ENCODE results near the gene MICA.

- TF ChIP-seq, protein P1, sequence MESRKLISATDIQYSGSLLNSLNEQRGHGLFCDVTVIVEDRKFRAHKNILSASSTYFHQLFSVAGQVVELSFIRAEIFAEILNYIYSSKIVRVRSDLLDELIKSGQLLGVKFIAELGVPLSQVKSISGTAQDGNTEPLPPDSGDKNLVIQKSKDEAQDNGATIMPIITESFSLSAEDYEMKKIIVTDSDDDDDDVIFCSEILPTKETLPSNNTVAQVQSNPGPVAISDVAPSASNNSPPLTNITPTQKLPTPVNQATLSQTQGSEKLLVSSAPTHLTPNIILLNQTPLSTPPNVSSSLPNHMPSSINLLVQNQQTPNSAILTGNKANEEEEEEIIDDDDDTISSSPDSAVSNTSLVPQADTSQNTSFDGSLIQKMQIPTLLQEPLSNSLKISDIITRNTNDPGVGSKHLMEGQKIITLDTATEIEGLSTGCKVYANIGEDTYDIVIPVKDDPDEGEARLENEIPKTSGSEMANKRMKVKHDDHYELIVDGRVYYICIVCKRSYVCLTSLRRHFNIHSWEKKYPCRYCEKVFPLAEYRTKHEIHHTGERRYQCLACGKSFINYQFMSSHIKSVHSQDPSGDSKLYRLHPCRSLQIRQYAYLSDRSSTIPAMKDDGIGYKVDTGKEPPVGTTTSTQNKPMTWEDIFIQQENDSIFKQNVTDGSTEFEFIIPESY (IDR thresholded peaks at IDR 0.05), result no peak
- TF ChIP-seq, protein P2, sequence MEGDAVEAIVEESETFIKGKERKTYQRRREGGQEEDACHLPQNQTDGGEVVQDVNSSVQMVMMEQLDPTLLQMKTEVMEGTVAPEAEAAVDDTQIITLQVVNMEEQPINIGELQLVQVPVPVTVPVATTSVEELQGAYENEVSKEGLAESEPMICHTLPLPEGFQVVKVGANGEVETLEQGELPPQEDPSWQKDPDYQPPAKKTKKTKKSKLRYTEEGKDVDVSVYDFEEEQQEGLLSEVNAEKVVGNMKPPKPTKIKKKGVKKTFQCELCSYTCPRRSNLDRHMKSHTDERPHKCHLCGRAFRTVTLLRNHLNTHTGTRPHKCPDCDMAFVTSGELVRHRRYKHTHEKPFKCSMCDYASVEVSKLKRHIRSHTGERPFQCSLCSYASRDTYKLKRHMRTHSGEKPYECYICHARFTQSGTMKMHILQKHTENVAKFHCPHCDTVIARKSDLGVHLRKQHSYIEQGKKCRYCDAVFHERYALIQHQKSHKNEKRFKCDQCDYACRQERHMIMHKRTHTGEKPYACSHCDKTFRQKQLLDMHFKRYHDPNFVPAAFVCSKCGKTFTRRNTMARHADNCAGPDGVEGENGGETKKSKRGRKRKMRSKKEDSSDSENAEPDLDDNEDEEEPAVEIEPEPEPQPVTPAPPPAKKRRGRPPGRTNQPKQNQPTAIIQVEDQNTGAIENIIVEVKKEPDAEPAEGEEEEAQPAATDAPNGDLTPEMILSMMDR (IDR thresholded peaks at IDR 0.05; ENCODE audit: low read depth, low read length, missing input control), result no peak
- no peak for TF ChIP-seq FOXA2 (IDR thresholded peaks at IDR 0.05)
- peak in 1 of 2 donors; percentile 8 for TF ChIP-seq HNF4A (conservative IDR thresholded peaks at IDR 0.05)
- TF ChIP-seq, protein P3, sequence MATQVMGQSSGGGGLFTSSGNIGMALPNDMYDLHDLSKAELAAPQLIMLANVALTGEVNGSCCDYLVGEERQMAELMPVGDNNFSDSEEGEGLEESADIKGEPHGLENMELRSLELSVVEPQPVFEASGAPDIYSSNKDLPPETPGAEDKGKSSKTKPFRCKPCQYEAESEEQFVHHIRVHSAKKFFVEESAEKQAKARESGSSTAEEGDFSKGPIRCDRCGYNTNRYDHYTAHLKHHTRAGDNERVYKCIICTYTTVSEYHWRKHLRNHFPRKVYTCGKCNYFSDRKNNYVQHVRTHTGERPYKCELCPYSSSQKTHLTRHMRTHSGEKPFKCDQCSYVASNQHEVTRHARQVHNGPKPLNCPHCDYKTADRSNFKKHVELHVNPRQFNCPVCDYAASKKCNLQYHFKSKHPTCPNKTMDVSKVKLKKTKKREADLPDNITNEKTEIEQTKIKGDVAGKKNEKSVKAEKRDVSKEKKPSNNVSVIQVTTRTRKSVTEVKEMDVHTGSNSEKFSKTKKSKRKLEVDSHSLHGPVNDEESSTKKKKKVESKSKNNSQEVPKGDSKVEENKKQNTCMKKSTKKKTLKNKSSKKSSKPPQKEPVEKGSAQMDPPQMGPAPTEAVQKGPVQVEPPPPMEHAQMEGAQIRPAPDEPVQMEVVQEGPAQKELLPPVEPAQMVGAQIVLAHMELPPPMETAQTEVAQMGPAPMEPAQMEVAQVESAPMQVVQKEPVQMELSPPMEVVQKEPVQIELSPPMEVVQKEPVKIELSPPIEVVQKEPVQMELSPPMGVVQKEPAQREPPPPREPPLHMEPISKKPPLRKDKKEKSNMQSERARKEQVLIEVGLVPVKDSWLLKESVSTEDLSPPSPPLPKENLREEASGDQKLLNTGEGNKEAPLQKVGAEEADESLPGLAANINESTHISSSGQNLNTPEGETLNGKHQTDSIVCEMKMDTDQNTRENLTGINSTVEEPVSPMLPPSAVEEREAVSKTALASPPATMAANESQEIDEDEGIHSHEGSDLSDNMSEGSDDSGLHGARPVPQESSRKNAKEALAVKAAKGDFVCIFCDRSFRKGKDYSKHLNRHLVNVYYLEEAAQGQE (IDR thresholded peaks at IDR 0.05), result no peak
- no peak for TF ChIP-seq EGR1 (IDR thresholded peaks at IDR 0.05; ENCODE audit: low read depth in 2 of 2)
- TF ChIP-seq RAD21 (IDR thresholded peaks at IDR 0.05), result no peak
- no peak for TF ChIP-seq TAF1 (conservative IDR thresholded peaks at IDR 0.05)
- TF ChIP-seq FOXA1 (IDR thresholded peaks at IDR 0.05), result no peak
- TF ChIP-seq RXRA (IDR thresholded peaks at IDR 0.05), result no peak
- TF ChIP-seq GABPA (IDR thresholded peaks at IDR 0.05 in 1 of 2, conservative IDR thresholded peaks at IDR 0.05 in 1 of 2), result no peak
These were observed 25.2 kb upstream of the MICA start for GRCh38 chr6:31378062-31378720.

Measured in liver (tissue), 3 donors.